GM18909 (cell line): ENCODE measurements around the gene SYT9.

Experiments used
- ATAC-seq: cut with Tn5 transposase; IDR thresholded peaks from one replicate; pipeline ENCODE4 v1.9.1; 2021; ENCODE audit warnings: mild to moderate bottlenecking; ENCODE audit not compliant: unreplicated experiment, poor library complexity

SYT9 gene

GRCh38 chr11:7251836-7252682 lies at the start of gene SYT9:
SYT9 (plus strand) TSS chr11:7251904; CDS start chr11:7252187, 283 bp downstream.
- peak; percentile 81 for ATAC-seq

- ATAC-seq = no peak
These were observed 49.3 kb upstream of the SYT9 start for GRCh38 chr11:7202412-7202811.

- no peak for ATAC-seq
These were observed 46.9 kb upstream of the SYT9 start for GRCh38 chr11:7204778-7205177.

GRCh38 chr11:7208391-7208790 lies 43.3 kb upstream of the SYT9 start:
- no peak for ATAC-seq

- no peak for ATAC-seq
These were observed 32.2 kb upstream of the SYT9 start for GRCh38 chr11:7219491-7219890.

GRCh38 chr11:7220636-7221035 lies 31.1 kb upstream of the SYT9 start:
- no peak for ATAC-seq

GRCh38 chr11:7222619-7223018 lies 29.1 kb upstream of the SYT9 start:
- ATAC-seq = no peak

GRCh38 chr11:7239877-7240276 lies 11.8 kb upstream of the SYT9 start:
- no peak for ATAC-seq

- no peak for ATAC-seq
These were observed 6.4 kb upstream of the SYT9 start for GRCh38 chr11:7245341-7245740.

- no peak for ATAC-seq
These were observed 5.5 kb upstream of the SYT9 start for GRCh38 chr11:7246179-7246578.

GRCh38 chr11:7250166-7250565 lies 1.5 kb upstream of the SYT9 start:
- no peak for ATAC-seq

GRCh38 chr11:7251487-7251835 lies 243 bp upstream of the SYT9 start:
- ATAC-seq = no peak

- no peak for ATAC-seq
These were observed 1.0 kb downstream of the SYT9 start for GRCh38 chr11:7252683-7253213.

- no peak for ATAC-seq
These were observed 2.1 kb downstream of the SYT9 start for GRCh38 chr11:7253800-7254199.

GRCh38 chr11:7254731-7255291 lies 3.1 kb downstream of the SYT9 start:
- no peak for ATAC-seq

GRCh38 chr11:7256943-7257342 lies 5.2 kb downstream of the SYT9 start:
- ATAC-seq = no peak

- no peak for ATAC-seq
These were observed 6.0 kb downstream of the SYT9 start for GRCh38 chr11:7257724-7258123.

GRCh38 chr11:7261578-7261977 lies 9.9 kb downstream of the SYT9 start:
- no peak for ATAC-seq

- ATAC-seq = no peak
These were observed 11.0 kb downstream of the SYT9 start for GRCh38 chr11:7262672-7263071.

GRCh38 chr11:7263842-7264241 lies 12.1 kb downstream of the SYT9 start:
- no peak for ATAC-seq

GRCh38 chr11:7268758-7269157 lies 17.1 kb downstream of the SYT9 start:
- ATAC-seq = no peak
